K562 (cell line): ENCODE measurements around the gene WASF1. TPM values are rescaled to one million over a fixed set of nuclear protein-coding genes. Genes with fewer than 3 reads are reported as not detected.

Source experiments
- ARID3A ChIP-seq: IDR thresholded peaks from 2 replicates; pipeline ENCODE4 v1.6.1; 2012; ENCODE audit warnings: low read depth, low read length, improper control_type of control experiment, borderline replicate concordance
- E2F8 ChIP-seq: fragments of 450-650 bp; IDR thresholded peaks from 2 replicates; pipeline ENCODE4 v1.7.1; 2018; ENCODE audit warnings: mild to moderate bottlenecking, low read depth; ENCODE audit not compliant: partially characterized antibody
- GABPB1 ChIP-seq: sonication (generic); formaldehyde crosslinking; IDR thresholded peaks from 2 replicates; pipeline ENCODE4 v1.8.0; 2022; ENCODE audit warnings: mild to moderate bottlenecking, missing genetic modification reagents
- HNRNPK ChIP-seq: fragments of 200-400 bp; formaldehyde crosslinking; IDR thresholded peaks from one replicate; pipeline ENCODE4 v1.6.1; 2018; ENCODE audit warnings: mild to moderate bottlenecking, low read depth, low read length; ENCODE audit not compliant: poor library complexity, severe bottlenecking
- PREB ChIP-seq: sonication (generic); formaldehyde crosslinking; IDR thresholded peaks from 2 replicates; pipeline ENCODE4 v1.8.1; 2023; ENCODE audit warnings: mild to moderate bottlenecking, missing genetic modification reagents
- ZBTB40 ChIP-seq, 2 experiments: fragments of 450-650 bp in 1 of 2; sonication (generic) in 1 of 2; formaldehyde crosslinking in 1 of 2; IDR thresholded peaks; 2 replicates each; pipeline versions ENCODE4 v1.7.1 to v1.9.0; 2016 to 2022; ENCODE audit warnings: inconsistent platforms in 1 of 2, mild to moderate bottlenecking in 1 of 2, missing genetic modification reagents in 1 of 2
- ZC3H11A ChIP-seq: IDR thresholded peaks from 2 replicates; pipeline ENCODE4 v1.6.1; 2012; ENCODE audit warnings: low read depth, low read length, improper control_type of control experiment
- polyA plus RNA-seq, 8 experiments: library from polyadenylated mRNA; depleted of rRNA in 4 of 8; stranded (reverse) in 5 of 8; unstranded in 3 of 8; fragments of >200 nt; fragmentation: Nextera tagmentation in 2 of 8; fragmentation: Illumina TruSeq in 1 of 8; extraction: Ambion mirVana in 2 of 8; extraction: Trizol in 1 of 8; gene quantifications; 2 replicates each; pipeline versions ENCODE4 v1.2.1 to v1.2.3, GENCODE V29; 2011 to 2014; ENCODE audit warnings: inconsistent platforms in 1 of 8, missing spikeins in 1 of 8
- total RNA-seq, 7 experiments: library from RNA; depleted of rRNA in 6 of 7; stranded (reverse); fragments of >200 nt in 6 of 7; fragmentation: Illumina TruSeq in 2 of 7; extraction: Trizol in 2 of 7; gene quantifications; 2 replicates each; pipeline versions ENCODE4 v1.2.1 to v1.2.3, GENCODE V29; 2011 to 2021; ENCODE audit warnings: low replicate concordance in 1 of 7

WASF1 gene
- total and polyA plus RNA-seq, 9 of the 15 experiments (the other 6 are each of a cell fraction or from before 2014, with no cell fraction given): 2.1 to 18.2 (median 7.4) TPM

GRCh38 chr6:110180228-110181008, 948 bp upstream of the WASF1 start, which contains the start of gene CDC40 (continued):
- TF ChIP-seq ZBTB40 (IDR thresholded peaks at IDR 0.05) (peak; percentile 70), ZBTB40 (CRISPR knock-in tag; IDR thresholded peaks at IDR 0.05) (no peak), GABPB1 (CRISPR knock-in tag) (0 out of 2 replicates have a peak, but pooled peaks have one; percentile 7), PREB (no peak), HNRNPK (no peak), E2F8 (peak; percentile 54), ARID3A (0 out of 2 replicates have a peak, but pooled peaks have one; percentile 15), ZC3H11A (no peak)
